ENCODE data around the gene E2F4.
A peak's percentile ranks its signal among the peaks of the same experiment; 100 is the strongest.

Gene E2F4

GRCh38 chr16:67212766-67213165 lies 20.8 kb downstream of the E2F4 start:
- TF ChIP-seq CTCF (IDR thresholded peaks at IDR 0.05) = no peak
- no peaks in the 10 kb centered on the region for H3K27me3 ChIP-seq

GRCh38 chr16:67213197-67214019 lies 21.5 kb downstream of the E2F4 start:
- Histone ChIP-seq H3K9me3 (no peaks in the 10 kb centered on the region), H3K4me3 (no peak overlapping the region), H3K36me3 (peaks cover 0 to 52% (median 0%) of the 10 kb centered on the region in 3 donors), H3K27me3 (no peaks in the 10 kb centered on the region), H3K4me1 (no peaks in the 10 kb centered on the region), H3K27ac (no peak overlapping the region)
- no peak for DNase-seq
- TF ChIP-seq CTCF (IDR thresholded peaks at IDR 0.05) = no peak
- intact Hi-C loops (cut with DNase I; ENCODE audit: low total_unique reads) = no loop called here

More at GRCh38 chr16:67212766-67213165, 20.8 kb downstream of the E2F4 start:
- Histone ChIP-seq H3K4me1 (no peaks in the 10 kb centered on the region), H3K9me3 (no peaks in the 10 kb centered on the region), H3K4me3 (no peak overlapping the region), H3K36me3 (peaks cover 0 to 54% (median 0%) of the 10 kb centered on the region in 3 donors), H3K27ac (no peak overlapping the region)
- intact Hi-C loops (cut with DNase I; ENCODE audit: low total_unique reads) = no loop called here
- DNase-seq = no peak

- TF ChIP-seq CTCF (IDR thresholded peaks at IDR 0.05) = no peak
- Histone ChIP-seq H3K27me3 (no peaks in the 10 kb centered on the region), H3K9me3 (no peaks in the 10 kb centered on the region), H3K27ac (no peak overlapping the region), H3K36me3 (peaks cover 0 to 45% (median 0%) of the 10 kb centered on the region in 3 donors), H3K4me1 (no peaks in the 10 kb centered on the region), H3K4me3 (no peak overlapping the region)
- intact Hi-C loops (cut with DNase I; ENCODE audit: low total_unique reads) = no loop called here
- DNase-seq = no peak
Measured at GRCh38 chr16:67215706-67216105, 23.8 kb downstream of the E2F4 start.

GRCh38 chr16:67216612-67217490 lies 24.9 kb downstream of the E2F4 start:
- intact Hi-C loops (cut with DNase I; ENCODE audit: low total_unique reads) = no loop called here
- peak; percentile 72 to 74 for DNase-seq
- no peak for TF ChIP-seq CTCF (IDR thresholded peaks at IDR 0.05)
- Histone ChIP-seq H3K27me3 (no peaks in the 10 kb centered on the region), H3K4me3 (no peak overlapping the region), H3K4me1 (no peaks in the 10 kb centered on the region), H3K27ac (no peak overlapping the region), H3K9me3 (no peaks in the 10 kb centered on the region), H3K36me3 (peaks cover 0 to 34% (median 0%) of the 10 kb centered on the region in 3 donors)

GRCh38 chr16:67223992-67224391 lies 32.0 kb downstream of the E2F4 start:
- Histone ChIP-seq H3K4me3 (no peak overlapping the region), H3K9me3 (no peaks in the 10 kb centered on the region), H3K27me3 (no peaks in the 10 kb centered on the region), H3K27ac (no peak overlapping the region), H3K36me3 (peaks cover 8 to 10% (median 9%) of the 10 kb centered on the region in 3 donors), H3K4me1 (peaks cover 0 to 26% (median 16%) of the 10 kb centered on the region in 4 donors)
- intact Hi-C loops (cut with DNase I; ENCODE audit: low total_unique reads) = no loop called here
- DNase-seq = no peak
- no peak for TF ChIP-seq CTCF (IDR thresholded peaks at IDR 0.05)
